Adipocyte (in vitro differentiated cells): ENCODE measurements around the gene CDH16.
"Not testable (repeated sequence)": the region's sequence is repeated elsewhere in the genome, so short reads cannot be mapped to it uniquely, and the experiment has no call there.

Experiments used
- DNase-seq: peaks from one replicate; pipeline ENCODE4 v3.0.0-alpha.2; 2015; ENCODE audit warnings: low read depth
- H3K27me3 ChIP-seq: replicated peaks from 2 replicates; pipeline ENCODE4 v1.7.0; 2013; ENCODE audit warnings: mild to moderate bottlenecking, low read length, moderate library complexity; ENCODE audit not compliant: control insufficient read depth, insufficient read depth
- H3K36me3 ChIP-seq: 2 replicates; pipeline ENCODE4 v1.7.0; 2013; ENCODE audit warnings: low read length, mild to moderate bottlenecking, moderate library complexity; ENCODE audit not compliant: control insufficient read depth, insufficient read depth, severe bottlenecking
- H3K4me1 ChIP-seq: 2 replicates; pipeline ENCODE4 v1.7.0; 2013; ENCODE audit warnings: mild to moderate bottlenecking, low read length, moderate library complexity; ENCODE audit not compliant: control insufficient read depth, insufficient read depth
- H3K4me3 ChIP-seq: 2 replicates; pipeline ENCODE4 v1.7.0; 2013; ENCODE audit warnings: mild to moderate bottlenecking, low read length, moderate library complexity
- H3K9ac ChIP-seq: 2 replicates; pipeline ENCODE4 v1.7.0; 2013; ENCODE audit warnings: mild to moderate bottlenecking, low read length, moderate library complexity
- H3K9me3 ChIP-seq: 2 replicates; pipeline ENCODE4 v1.7.0; 2013; ENCODE audit warnings: mild to moderate bottlenecking, low read length, moderate library complexity; ENCODE audit not compliant: control insufficient read depth

Gene CDH16

GRCh38 chr16:66874079-66874775, 44.5 kb downstream of the CDH16 start:
- Histone ChIP-seq H3K27me3 (no peaks in the 10 kb centered on the region), H3K4me3 (no peak overlapping the region), H3K9me3 (no peaks in the 10 kb centered on the region), H3K36me3 (no peaks in the 10 kb centered on the region), H3K4me1 (peaks cover 25% of the 10 kb centered on the region), H3K9ac (no peak overlapping the region)
- DNase-seq = peak; percentile 77

- Histone ChIP-seq H3K4me3 (no peak overlapping the region), H3K27me3 (no peaks in the 10 kb centered on the region), H3K9ac (no peak overlapping the region), H3K9me3 (no peaks in the 10 kb centered on the region), H3K4me1 (peaks cover 25% of the 10 kb centered on the region), H3K36me3 (no peaks in the 10 kb centered on the region)
- DNase-seq = no peak
Measured at GRCh38 chr16:66873685-66874055, 45.0 kb downstream of the CDH16 start.

GRCh38 chr16:66872943-66873684, 45.6 kb downstream of the CDH16 start:
- Histone ChIP-seq H3K4me3 (peak overlapping the region; percentile 74), H3K9me3 (no peaks in the 10 kb centered on the region), H3K4me1 (peaks cover 22% of the 10 kb centered on the region), H3K36me3 (no peaks in the 10 kb centered on the region), H3K27me3 (no peaks in the 10 kb centered on the region), H3K9ac (peak overlapping the region; percentile 69)
- DNase-seq = peak; percentile 97

GRCh38 chr16:66872559-66872942, 46.1 kb downstream of the CDH16 start:
- peak overlapping the region; percentile 74 for H3K4me3 ChIP-seq
- no peaks in the 10 kb centered on the region for H3K27me3 ChIP-seq

DNA sequence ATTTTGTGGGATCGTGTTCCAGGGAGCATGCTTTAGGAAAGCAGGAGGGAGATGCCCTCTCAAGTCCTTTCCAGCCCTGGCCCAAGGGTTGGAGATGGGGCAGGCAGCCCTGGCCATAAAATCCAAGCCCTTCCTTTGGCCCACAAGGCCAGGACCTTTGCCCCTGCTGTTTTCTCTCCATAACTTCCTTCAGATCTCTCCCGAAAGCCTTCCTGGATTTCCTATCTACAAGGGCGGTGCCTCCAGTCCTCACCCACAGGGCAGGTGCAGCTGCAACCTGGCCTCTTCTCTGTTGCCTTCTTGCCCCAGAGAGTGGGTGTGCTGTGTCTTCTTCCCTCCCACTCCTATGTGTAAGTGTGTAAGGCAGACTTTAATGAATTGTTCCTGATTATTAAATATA, 46.8 kb downstream of the CDH16 start:
- no peak for DNase-seq
- no peaks in the 10 kb centered on the region for H3K9me3 ChIP-seq
- H3K27me3 ChIP-seq = no peaks in the 10 kb centered on the region
- no peaks in the 10 kb centered on the region for H3K36me3 ChIP-seq
- no peak overlapping the region for H3K9ac ChIP-seq
- peaks cover 18% of the 10 kb centered on the region for H3K4me1 ChIP-seq
- H3K4me3 ChIP-seq = no peak overlapping the region

More at GRCh38 chr16:66872559-66872942, 46.1 kb downstream of the CDH16 start:
- Histone ChIP-seq H3K9me3 (no peaks in the 10 kb centered on the region), H3K4me1 (peaks cover 18% of the 10 kb centered on the region), H3K9ac (peak overlapping the region; percentile 69), H3K36me3 (no peaks in the 10 kb centered on the region)
- DNase-seq = no peak

DNA sequence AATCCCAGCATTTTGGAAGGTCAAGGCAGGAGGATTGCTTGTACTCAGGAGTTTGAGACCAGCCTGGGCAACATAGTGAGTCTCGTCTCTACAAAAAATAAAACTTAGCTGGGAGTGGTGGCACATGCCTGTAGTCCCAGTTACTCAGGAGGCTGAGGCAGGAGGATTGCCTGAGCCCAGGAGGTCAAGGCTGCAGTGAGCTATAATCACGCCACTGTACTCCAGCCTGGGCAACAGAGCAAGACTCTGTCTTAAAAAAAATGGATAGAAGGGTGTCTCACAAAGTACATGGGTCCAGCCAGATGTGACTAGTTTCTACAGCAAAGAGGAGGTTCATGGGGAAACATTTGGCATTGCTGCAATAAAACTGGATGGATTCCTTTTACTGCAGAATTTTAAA, 47.3 kb downstream of the CDH16 start:
- H3K4me1 ChIP-seq = peaks cover 18% of the 10 kb centered on the region
- not testable (repeated sequence) for DNase-seq, H3K4me3 ChIP-seq, H3K36me3 ChIP-seq, H3K9me3 ChIP-seq, H3K27me3 ChIP-seq, H3K9ac ChIP-seq

DNA sequence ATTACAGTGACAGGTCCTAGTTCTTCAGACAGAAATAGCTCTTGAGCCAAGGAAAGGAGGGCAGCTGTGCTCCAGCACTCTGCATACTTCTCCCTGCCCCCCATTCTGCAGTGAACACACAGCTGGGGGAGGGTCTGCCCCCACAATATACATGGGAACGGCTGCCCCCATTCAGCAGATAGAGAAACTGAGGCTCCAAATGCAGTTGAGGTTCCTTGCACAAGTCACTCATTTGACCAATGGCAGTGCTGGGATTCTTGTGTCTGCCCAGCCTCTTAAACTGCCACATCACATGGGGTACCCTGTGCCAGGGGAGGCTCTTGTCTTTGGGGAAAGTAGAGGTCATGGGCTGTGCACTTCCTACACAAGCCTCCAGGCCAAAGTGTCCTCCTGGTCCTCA, 49.3 kb downstream of the CDH16 start:
- H3K4me1 ChIP-seq = peaks cover 15% of the 10 kb centered on the region

DNA sequence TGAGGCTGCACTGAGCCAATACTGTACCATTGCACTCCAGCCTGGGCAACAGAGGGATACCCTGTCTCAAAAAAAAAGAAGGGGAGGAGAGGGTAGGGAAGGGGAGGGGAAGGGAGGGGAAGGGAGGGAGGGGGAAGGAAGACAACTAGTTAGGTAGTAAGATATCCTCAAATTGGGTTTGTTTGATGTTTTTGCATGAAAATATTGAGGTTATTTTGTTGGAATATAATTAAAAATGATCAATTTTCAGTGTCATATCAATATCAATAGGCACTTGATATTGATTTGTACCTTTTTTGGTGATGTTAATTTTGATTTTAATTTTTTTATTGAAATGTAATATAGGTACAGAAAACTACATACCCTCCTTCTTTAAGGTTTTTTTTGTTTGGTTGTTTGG, 55.0 kb downstream of the CDH16 start:
- no peak overlapping the region for H3K9ac ChIP-seq
- H3K36me3 ChIP-seq = no peaks in the 10 kb centered on the region
- H3K4me3 ChIP-seq = no peak overlapping the region
- peaks cover 4% of the 10 kb centered on the region for H3K4me1 ChIP-seq
- H3K27me3 ChIP-seq = no peaks in the 10 kb centered on the region
- no peaks in the 10 kb centered on the region for H3K9me3 ChIP-seq
- no peak for DNase-seq

More for the DNA sequence above, 49.3 kb downstream of the CDH16 start:
- Histone ChIP-seq H3K36me3 (no peaks in the 10 kb centered on the region), H3K9ac (no peak overlapping the region), H3K9me3 (no peaks in the 10 kb centered on the region), H3K27me3 (no peaks in the 10 kb centered on the region), H3K4me3 (no peak overlapping the region)
- DNase-seq = no peak

DNA sequence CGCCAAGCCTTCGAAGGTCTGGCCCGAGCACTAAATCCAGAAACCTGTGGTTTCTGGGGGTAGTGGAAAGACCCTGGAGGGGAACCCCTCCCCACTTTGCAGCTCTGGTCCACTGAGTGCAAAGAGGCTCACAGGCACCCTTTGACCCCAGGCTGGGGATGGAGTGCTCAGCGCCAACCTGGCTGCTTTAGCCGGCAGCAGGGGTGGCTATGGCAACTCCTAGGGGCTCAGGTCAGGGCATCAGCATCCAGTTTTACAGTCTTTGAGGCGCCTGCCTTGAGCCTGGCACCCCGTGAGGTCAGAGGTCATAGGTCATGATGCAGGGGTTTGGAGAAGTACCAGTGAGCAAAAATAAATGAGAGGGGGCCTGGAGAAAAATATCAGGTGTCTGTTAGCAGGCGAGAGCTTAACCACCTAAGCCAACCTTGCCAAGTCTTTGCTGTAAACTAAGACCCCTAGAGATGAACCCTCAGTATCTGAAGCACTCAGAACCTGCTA, 56.6 kb downstream of the CDH16 start:
- no peaks in the 10 kb centered on the region for H3K27me3 ChIP-seq
- no peak overlapping the region for H3K4me3 ChIP-seq
- DNase-seq = no peak
- no peaks in the 10 kb centered on the region for H3K9me3 ChIP-seq
- H3K4me1 ChIP-seq = peaks cover 4% of the 10 kb centered on the region
- no peak overlapping the region for H3K9ac ChIP-seq
- no peaks in the 10 kb centered on the region for H3K36me3 ChIP-seq

- peaks cover 4% of the 10 kb centered on the region for H3K4me1 ChIP-seq
- no peak overlapping the region for H3K9ac ChIP-seq
- no peaks in the 10 kb centered on the region for H3K27me3 ChIP-seq
- no peaks in the 10 kb centered on the region for H3K9me3 ChIP-seq
- no peak for DNase-seq
- H3K4me3 ChIP-seq = no peak overlapping the region
- no peaks in the 10 kb centered on the region for H3K36me3 ChIP-seq
Measured at GRCh38 chr16:66859397-66860068, 59.2 kb downstream of the CDH16 start.

GRCh38 chr16:66858740-66859396, 59.8 kb downstream of the CDH16 start:
- Histone ChIP-seq H3K36me3 (no peaks in the 10 kb centered on the region), H3K4me3 (no peak overlapping the region), H3K4me1 (peaks cover 4% of the 10 kb centered on the region), H3K9ac (no peak overlapping the region), H3K9me3 (no peaks in the 10 kb centered on the region), H3K27me3 (peaks cover 2% of the 10 kb centered on the region)
- DNase-seq = peak; percentile 59
